ENCODE results near the gene NAA80.

DNA sequence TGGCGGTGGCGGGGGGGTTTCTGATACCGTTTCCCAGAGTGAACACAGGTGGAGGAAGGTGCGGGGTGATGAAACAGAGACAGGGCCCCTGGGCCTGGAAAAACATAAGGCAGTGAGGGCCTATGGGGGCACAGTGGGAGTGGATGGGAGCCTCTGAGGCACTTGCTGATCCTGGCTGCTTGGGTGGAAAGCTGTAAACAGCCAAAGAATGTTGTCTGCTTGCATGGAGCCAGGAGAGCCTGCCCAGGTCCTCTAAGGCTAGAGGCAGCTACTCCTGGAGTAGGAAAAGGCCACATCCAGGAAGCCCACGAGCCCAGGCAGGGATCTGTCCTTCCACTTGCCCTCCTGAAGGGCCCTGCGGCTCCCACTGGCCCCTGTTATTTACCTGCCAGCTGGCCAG lies 33.2 kb downstream of the NAA80 start:
- TF ChIP-seq CTCF (conservative IDR thresholded peaks at IDR 0.05; ENCODE audit: low read depth, low read length), result no peak
- no peak for TF ChIP-seq EZH2 (IDR thresholded peaks at IDR 0.05; ENCODE audit: borderline replicate concordance, low read depth, low read length, poor library complexity, severe bottlenecking)

All from A673 (cell line).